GM21529 (cell line): ENCODE data around the gene STAU1.
"Not testable (repeated sequence)": the region's sequence is repeated elsewhere in the genome, so short reads cannot be mapped to it uniquely, and the experiment has no call there.

ENCODE experiments used
- ATAC-seq: cut with Tn5 transposase; IDR thresholded peaks from one replicate; pipeline ENCODE4 v1.9.1; 2021; ENCODE audit not compliant: unreplicated experiment

STAU1 gene

DNA sequence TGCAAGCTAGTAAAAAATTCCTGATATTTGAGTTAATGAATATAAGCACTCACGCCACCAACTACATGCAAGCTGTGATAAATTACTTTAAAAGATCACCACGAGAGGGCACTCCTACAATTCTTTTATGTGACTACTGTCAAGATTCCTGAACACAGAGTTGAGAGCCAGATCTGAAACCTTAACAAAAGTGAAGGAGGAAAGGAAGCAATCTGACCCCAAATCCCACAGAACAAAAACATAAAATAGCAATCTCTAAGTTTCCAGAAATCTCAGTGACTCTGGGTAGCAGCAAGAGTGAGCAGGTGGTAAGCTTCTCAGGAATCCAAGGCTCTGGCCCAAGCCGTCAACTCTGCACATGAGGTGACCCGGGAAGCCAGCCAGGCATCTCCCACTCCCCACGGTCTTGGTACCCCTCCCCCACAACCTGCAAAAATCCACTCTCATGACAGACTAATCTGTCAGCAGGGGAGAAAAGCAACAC, 55.1 kb downstream of the STAU1 start:
- ATAC-seq: no peak

DNA sequence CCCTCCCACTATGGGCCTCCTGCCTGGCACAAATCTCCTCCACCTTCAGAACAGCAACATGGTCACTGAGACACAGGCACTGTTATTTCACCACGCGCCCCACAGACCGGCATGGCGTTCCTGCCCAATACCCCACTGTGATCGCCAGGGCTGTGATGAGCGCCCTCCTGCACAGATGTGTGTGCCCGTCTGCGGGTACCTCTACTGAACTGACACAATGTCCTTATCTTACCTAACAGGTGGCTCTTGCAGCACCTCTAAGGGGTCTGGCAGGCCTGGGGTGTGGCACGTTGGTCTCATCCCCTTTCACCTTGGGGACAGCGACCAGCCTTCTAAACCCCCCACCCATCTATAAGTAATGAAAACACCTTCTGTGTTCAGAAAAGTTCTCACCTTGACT, 64.2 kb downstream of the STAU1 start:
- no peak for ATAC-seq

DNA sequence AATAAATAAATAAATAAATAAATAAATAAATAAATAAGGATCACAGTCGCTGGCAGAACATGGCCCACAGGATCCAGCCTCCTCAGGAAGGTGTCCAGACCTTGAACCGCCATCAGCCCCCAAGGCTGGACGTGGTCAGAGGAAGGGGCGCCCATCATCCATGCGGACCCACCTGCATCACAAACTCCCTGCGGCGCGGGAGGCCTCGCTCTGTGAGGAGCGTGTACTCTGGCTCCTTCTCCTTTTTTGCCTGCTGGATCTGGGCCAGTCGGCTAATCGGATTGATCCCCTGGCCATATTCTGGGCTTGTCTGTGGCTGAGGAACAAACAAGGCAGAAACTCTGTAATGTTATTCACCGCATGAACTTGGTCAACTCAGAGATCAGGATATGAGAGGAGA, 65.2 kb downstream of the STAU1 start:
- no peak for ATAC-seq

- no peak for ATAC-seq
These were observed 68.1 kb downstream of the STAU1 start for GRCh38 chr20:49119988-49120387.

DNA sequence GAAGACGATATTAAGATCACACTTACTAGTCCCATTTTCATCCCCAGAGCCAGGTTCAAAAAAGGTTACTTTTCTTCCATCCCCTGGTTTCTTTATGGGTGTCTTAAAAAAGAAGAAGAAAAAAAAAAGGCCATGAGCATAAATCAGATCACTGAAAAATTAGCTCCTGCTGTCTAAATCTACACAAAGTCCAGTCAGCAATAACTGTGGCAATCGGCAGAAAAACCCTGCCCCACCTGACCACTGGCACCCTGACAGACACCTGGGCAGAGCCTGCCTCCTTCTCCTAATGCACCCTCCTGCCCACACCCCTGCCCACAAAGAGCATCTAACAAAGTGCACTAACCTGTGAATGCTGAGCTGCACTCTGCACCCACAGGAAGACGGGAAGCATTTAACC, 69.8 kb downstream of the STAU1 start:
- no peak for ATAC-seq

- no peak for ATAC-seq
These were observed 72.6 kb downstream of the STAU1 start for GRCh38 chr20:49115564-49115963.

- ATAC-seq: no peak
These were observed 75.4 kb downstream of the STAU1 start for GRCh38 chr20:49112596-49113274.

- no peak for ATAC-seq
These were observed 77.1 kb downstream of the STAU1 start for GRCh38 chr20:49110767-49111694.

GRCh38 chr20:49106328-49106727, 81.8 kb downstream of the STAU1 start:
- no peak for ATAC-seq

DNA sequence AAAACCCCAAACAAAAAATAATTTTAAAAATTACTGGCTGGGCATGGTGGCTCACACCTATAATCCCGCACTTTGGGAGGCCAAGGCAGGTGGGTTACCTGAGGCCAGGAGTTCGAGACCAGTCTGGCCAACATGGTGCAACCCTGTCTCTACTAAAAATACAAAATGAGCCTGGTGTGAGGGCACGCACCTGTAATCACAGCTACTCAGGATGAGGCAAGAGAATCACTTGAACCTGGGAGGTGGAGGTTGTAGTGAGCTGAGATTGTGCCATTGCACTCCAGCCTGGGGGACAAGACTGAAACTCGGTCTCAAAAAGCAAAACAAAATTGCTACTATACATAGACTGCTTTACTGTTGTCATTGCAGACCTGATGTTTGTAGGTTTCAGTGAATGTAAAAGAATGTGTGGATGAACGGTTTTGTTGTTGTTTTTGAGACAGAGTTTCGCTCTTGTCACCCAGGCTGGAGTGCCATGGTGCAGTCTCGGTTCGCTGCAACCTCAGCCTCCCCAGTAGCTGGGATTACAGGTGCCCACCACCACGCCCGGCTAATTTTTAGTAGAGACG, 83.1 kb downstream of the STAU1 start:
- not testable (repeated sequence) for ATAC-seq

DNA sequence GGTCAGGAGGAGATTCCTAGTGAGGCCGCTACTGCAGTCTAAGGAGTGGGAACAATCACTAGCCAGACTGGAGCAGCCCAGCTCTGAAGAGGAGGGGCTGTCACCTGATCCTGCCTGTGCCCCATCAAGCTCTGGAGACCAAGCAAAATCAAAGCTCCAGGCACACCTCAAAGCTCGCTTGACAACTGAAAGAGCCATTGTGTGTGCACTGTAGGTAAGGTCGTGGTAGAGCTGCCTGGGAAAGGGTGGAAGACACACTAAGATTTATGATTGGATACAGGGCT, 83.8 kb downstream of the STAU1 start:
- no peak for ATAC-seq

- ATAC-seq: no peak
These were observed 84.3 kb downstream of the STAU1 start for GRCh38 chr20:49103647-49104364.

DNA sequence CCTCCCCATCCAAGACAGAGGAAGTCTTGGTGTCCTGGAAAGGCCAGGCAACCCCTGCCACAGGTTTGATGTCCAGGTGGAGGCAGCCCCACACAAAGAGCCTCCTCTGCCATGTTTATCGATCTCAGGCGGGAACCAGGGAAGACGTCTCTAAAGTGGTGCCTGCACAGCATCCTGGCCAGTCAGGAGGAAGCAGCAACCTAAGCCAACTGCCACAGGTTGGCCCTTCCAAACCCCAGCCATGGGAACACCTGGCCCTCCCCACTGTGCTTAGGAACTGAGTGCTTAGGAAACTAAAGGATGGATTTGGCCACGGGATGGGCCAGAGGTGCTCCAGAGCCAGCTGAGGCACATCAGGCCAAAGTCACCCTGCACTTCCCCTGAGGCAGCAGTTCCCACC, 85.1 kb downstream of the STAU1 start:
- ATAC-seq: no peak

- no peak for ATAC-seq
These were observed 87.2 kb downstream of the STAU1 start for GRCh38 chr20:49100972-49101371.

- ATAC-seq: not testable (repeated sequence)
These were observed 87.8 kb downstream of the STAU1 start for GRCh38 chr20:49100292-49100691.

- ATAC-seq: no peak
These were observed 89.1 kb downstream of the STAU1 start for GRCh38 chr20:49099011-49099410.

DNA sequence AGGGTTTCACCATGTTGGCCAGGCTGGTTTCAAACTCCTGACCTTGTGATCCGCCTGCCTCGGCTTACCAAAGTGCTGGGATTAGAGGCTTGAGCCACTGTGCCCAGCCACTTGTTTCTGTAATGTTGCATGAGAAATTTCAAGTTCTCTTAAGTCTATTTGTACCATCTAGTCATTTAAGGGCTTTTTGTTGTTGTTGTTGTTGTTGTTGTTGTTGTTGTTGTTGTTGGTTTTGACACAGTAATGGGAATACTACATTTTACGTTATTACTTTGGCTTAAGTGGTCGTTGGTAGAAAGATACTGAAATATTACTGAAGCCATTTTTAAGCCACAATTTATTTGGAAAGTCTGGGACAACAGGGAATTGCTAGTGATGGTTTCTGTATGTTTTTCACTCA, 90.0 kb downstream of the STAU1 start:
- no peak for ATAC-seq

- ATAC-seq: no peak
These were observed 91.0 kb downstream of the STAU1 start for GRCh38 chr20:49097159-49097558.

GRCh38 chr20:49096203-49096730, 91.9 kb downstream of the STAU1 start:
- ATAC-seq: no peak

DNA sequence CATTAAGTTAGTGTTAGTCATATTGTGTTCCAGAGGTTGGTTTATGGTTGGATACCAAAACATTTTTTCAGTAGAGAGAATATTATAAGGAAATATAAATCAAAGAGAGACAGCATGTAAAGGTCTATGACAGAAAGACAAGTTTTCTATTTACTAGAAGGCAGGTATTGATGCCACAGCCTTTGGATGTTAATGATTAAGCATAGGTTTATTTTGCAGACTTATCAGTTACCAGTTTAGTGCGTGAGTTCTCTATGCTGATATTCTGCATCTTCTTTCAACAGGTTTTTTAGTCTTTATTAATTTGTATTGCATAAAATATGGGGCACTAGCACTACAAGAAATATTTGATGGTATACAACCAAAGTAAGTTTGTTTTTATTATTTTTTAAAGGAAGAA, 96.4 kb downstream of the STAU1 start:
- no peak for ATAC-seq

GRCh38 chr20:49091104-49091503, 97.0 kb downstream of the STAU1 start:
- no peak for ATAC-seq
